Measurements from ENCODE around the gene TCF7L1.

TCF7L1 gene

GRCh38 chr2:85255456-85255812 is 122.2 kb downstream of the TCF7L1 start:
- no peak for DNase-seq (ENCODE audit: low read depth)

GRCh38 chr2:85255813-85256594 is 122.8 kb downstream of the TCF7L1 start:
- no peak for DNase-seq (ENCODE audit: low read depth)

- DNase-seq (ENCODE audit: low read depth), result no peak
These were observed 124.3 kb downstream of the TCF7L1 start for GRCh38 chr2:85257359-85257969.

GRCh38 chr2:85257970-85258605 is 124.9 kb downstream of the TCF7L1 start:
- no peak for DNase-seq (ENCODE audit: low read depth)

- no peak for DNase-seq (ENCODE audit: low read depth)
These were observed 126.0 kb downstream of the TCF7L1 start for GRCh38 chr2:85259101-85259590.

- DNase-seq (ENCODE audit: low read depth), result no peak
These were observed 126.7 kb downstream of the TCF7L1 start for GRCh38 chr2:85259879-85260278.

GRCh38 chr2:85263591-85263990 is 130.4 kb downstream of the TCF7L1 start:
- DNase-seq (ENCODE audit: low read depth), result no peak

GRCh38 chr2:85264471-85264870 is 131.3 kb downstream of the TCF7L1 start:
- no peak for DNase-seq (ENCODE audit: low read depth)

GRCh38 chr2:85265304-85265703 is 132.1 kb downstream of the TCF7L1 start:
- no peak for DNase-seq (ENCODE audit: low read depth)

- DNase-seq (ENCODE audit: low read depth), result peak; percentile 32
These were observed 133.2 kb downstream of the TCF7L1 start for GRCh38 chr2:85266146-85267041.

- DNase-seq (ENCODE audit: low read depth), result no peak
These were observed 136.8 kb downstream of the TCF7L1 start for GRCh38 chr2:85269959-85270358.

GRCh38 chr2:85272357-85272756 is 139.2 kb downstream of the TCF7L1 start:
- no peak for DNase-seq (ENCODE audit: low read depth)

- DNase-seq (ENCODE audit: low read depth), result no peak
These were observed 140.8 kb downstream of the TCF7L1 start for GRCh38 chr2:85273738-85274731.

GRCh38 chr2:85275984-85276540 is 142.9 kb downstream of the TCF7L1 start:
- no peak for DNase-seq (ENCODE audit: low read depth)

- no peak for DNase-seq (ENCODE audit: low read depth)
These were observed 143.5 kb downstream of the TCF7L1 start for GRCh38 chr2:85276571-85277118.

GRCh38 chr2:85277416-85278158 is 144.4 kb downstream of the TCF7L1 start:
- DNase-seq (ENCODE audit: low read depth), result no peak

- no peak for DNase-seq (ENCODE audit: low read depth)
These were observed 145.2 kb downstream of the TCF7L1 start for GRCh38 chr2:85278361-85278760.

GRCh38 chr2:85281553-85281952 is 148.4 kb downstream of the TCF7L1 start:
- DNase-seq (ENCODE audit: low read depth), result no peak

GRCh38 chr2:85282914-85283313 is 149.7 kb downstream of the TCF7L1 start:
- DNase-seq (ENCODE audit: low read depth), result no peak
